PFSK-1 (cell line): Measurements from ENCODE around the gene LDAH.

Experiments used
- FOXP2 ChIP-seq: optimal IDR thresholded peaks from 2 replicates; pipeline ENCODE3; 2011; ENCODE audit warnings: borderline replicate concordance, control low read depth, inconsistent platforms; ENCODE audit not compliant: insufficient read depth; ENCODE audit errors: extremely low read length, extremely low read depth
- POLR2AphosphoS5 ChIP-seq: IDR thresholded peaks from 2 replicates; pipeline ENCODE4 v1.6.1; 2012; ENCODE audit warnings: low read depth, mild to moderate bottlenecking, control low read depth, low read length, moderate library complexity
- SIN3A ChIP-seq: IDR thresholded peaks from 2 replicates; pipeline ENCODE4 v1.6.1; 2012; ENCODE audit warnings: mild to moderate bottlenecking, low read length, moderate library complexity, borderline replicate concordance; ENCODE audit not compliant: insufficient read depth
- TAF1 ChIP-seq: IDR thresholded peaks from 2 replicates; pipeline ENCODE4 v1.6.1; 2012; ENCODE audit warnings: low read length, control low read depth, borderline replicate concordance; ENCODE audit not compliant: insufficient read depth
- TF ChIP-seq, protein P1 (sequence below), 2 experiments: IDR thresholded peaks; 2 replicates each; pipeline versions ENCODE4 v1.6.1 to v1.8.0; 2011 to 2012; ENCODE audit warnings: low read depth in 2 of 2, low read length in 2 of 2, control low read depth in 1 of 2, inconsistent platforms in 1 of 2, mild to moderate bottlenecking in 1 of 2, moderate library complexity in 1 of 2; ENCODE audit not compliant: insufficient read depth in 1 of 2

DNA sequence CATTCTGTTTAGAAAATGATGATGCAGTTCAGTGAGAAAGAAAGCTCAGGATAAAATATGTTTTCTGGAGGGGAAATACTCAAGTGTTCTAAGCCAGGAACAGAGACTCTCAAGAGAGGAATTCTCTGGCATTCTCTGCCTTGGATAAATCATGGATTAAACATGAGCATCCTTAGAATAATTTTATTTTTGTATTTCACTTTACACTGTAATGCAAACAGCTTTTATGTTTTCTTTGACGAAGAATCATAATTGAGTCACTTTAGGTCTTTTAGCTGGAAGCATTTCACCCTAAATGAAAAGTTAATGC is 144.9 kb downstream of the LDAH start:
- TF ChIP-seq POLR2AphosphoS5 (no peak), TAF1 (no peak), SIN3A (no peak), FOXP2 (no peak)
- TF ChIP-seq, protein P1, sequence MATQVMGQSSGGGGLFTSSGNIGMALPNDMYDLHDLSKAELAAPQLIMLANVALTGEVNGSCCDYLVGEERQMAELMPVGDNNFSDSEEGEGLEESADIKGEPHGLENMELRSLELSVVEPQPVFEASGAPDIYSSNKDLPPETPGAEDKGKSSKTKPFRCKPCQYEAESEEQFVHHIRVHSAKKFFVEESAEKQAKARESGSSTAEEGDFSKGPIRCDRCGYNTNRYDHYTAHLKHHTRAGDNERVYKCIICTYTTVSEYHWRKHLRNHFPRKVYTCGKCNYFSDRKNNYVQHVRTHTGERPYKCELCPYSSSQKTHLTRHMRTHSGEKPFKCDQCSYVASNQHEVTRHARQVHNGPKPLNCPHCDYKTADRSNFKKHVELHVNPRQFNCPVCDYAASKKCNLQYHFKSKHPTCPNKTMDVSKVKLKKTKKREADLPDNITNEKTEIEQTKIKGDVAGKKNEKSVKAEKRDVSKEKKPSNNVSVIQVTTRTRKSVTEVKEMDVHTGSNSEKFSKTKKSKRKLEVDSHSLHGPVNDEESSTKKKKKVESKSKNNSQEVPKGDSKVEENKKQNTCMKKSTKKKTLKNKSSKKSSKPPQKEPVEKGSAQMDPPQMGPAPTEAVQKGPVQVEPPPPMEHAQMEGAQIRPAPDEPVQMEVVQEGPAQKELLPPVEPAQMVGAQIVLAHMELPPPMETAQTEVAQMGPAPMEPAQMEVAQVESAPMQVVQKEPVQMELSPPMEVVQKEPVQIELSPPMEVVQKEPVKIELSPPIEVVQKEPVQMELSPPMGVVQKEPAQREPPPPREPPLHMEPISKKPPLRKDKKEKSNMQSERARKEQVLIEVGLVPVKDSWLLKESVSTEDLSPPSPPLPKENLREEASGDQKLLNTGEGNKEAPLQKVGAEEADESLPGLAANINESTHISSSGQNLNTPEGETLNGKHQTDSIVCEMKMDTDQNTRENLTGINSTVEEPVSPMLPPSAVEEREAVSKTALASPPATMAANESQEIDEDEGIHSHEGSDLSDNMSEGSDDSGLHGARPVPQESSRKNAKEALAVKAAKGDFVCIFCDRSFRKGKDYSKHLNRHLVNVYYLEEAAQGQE (IDR thresholded peaks at IDR 0.05; ENCODE audit: insufficient read depth in 1 of 2, low read depth in 2 of 2, low read length in 2 of 2) = no peak
